NCI-H146 treated with DMSO at 0.1 percent for 48 hours (cell line): ENCODE data around the gene C15orf62.

Source experiments
- DNase-seq: peaks from one replicate; lab custom pipeline; 2025; ENCODE audit not compliant: unreplicated experiment; lab: John Stamatoyannopoulos, UW

The C15orf62 gene

GRCh38 chr15:40769274-40770146 lies at the start of gene C15orf62:
Gene C15orf62 (plus strand): TSS chr15:40769980. CDS start chr15:40770496, 516 bp downstream.
- DNase-seq = no peak

GRCh38 chr15:40721701-40722100 lies 48.1 kb upstream of the C15orf62 start:
- no peak for DNase-seq

GRCh38 chr15:40722354-40722753 lies 47.4 kb upstream of the C15orf62 start:
- DNase-seq = no peak

GRCh38 chr15:40722934-40723333 lies 46.8 kb upstream of the C15orf62 start:
- no peak for DNase-seq

GRCh38 chr15:40723919-40724318 lies 45.9 kb upstream of the C15orf62 start:
- DNase-seq = no peak

- DNase-seq = no peak
These were observed 38.7 kb upstream of the C15orf62 start for GRCh38 chr15:40731034-40731433.

GRCh38 chr15:40736575-40736974 lies 33.2 kb upstream of the C15orf62 start:
- DNase-seq = no peak

GRCh38 chr15:40737048-40737447 lies 32.7 kb upstream of the C15orf62 start:
- no peak for DNase-seq

- DNase-seq = no peak
These were observed 30.7 kb upstream of the C15orf62 start for GRCh38 chr15:40739047-40739446.

- no peak for DNase-seq
These were observed 29.9 kb upstream of the C15orf62 start for GRCh38 chr15:40739854-40740253.

GRCh38 chr15:40743485-40743901 lies 26.3 kb upstream of the C15orf62 start:
- DNase-seq = no peak

- no peak for DNase-seq
These were observed 25.6 kb upstream of the C15orf62 start for GRCh38 chr15:40743921-40744814.

- no peak for DNase-seq
These were observed 25.0 kb upstream of the C15orf62 start for GRCh38 chr15:40744815-40745152.

GRCh38 chr15:40746916-40747418 lies 22.8 kb upstream of the C15orf62 start:
- DNase-seq = no peak

GRCh38 chr15:40747685-40748631 lies 21.8 kb upstream of the C15orf62 start:
- no peak for DNase-seq

- no peak for DNase-seq
These were observed 20.6 kb upstream of the C15orf62 start for GRCh38 chr15:40749151-40749630.

- DNase-seq = no peak
These were observed 18.9 kb upstream of the C15orf62 start for GRCh38 chr15:40750885-40751284.

- DNase-seq = no peak
These were observed 18.0 kb upstream of the C15orf62 start for GRCh38 chr15:40751745-40752144.

GRCh38 chr15:40754574-40754882 lies 15.3 kb upstream of the C15orf62 start:
- peak; percentile 15 for DNase-seq
